ENCODE data around the gene AOPEP.
"Not testable (repeated sequence)": the region's sequence is repeated elsewhere in the genome, so short reads cannot be mapped to it uniquely, and the experiment has no call there.

AOPEP gene

DNA sequence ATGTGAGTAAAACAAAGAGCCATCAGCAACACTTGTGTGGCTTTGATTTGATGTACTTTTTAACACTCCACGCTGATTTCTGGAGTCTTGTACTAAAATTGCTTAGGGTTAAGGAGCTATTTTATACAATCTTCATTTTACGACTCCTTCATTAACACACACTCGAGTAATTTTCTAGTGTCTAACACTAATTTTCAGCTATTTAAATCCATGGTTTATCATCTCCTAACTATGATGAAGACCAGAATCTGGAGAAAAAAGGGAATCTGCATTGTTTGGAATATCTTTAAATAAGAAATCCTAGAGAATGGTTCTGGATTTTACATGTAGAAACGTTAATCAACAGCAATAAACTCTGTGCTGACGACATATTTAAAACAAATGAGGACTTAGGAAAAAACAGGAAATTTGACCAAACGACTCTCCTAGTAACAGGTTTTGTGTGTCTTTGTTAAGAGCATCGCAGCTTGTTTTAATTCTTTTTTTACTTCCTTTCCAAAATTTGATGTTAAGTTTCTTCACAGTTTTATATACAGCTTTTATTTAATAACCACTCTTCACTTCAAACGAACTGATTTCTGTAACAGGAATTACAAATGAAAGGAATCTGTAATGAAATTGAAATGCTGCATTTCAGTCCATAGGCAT, 138.5 kb downstream of the AOPEP start:
- H3K4me3 ChIP-seq (ENCODE audit: low read depth, low read length), result no peak overlapping the region

DNA sequence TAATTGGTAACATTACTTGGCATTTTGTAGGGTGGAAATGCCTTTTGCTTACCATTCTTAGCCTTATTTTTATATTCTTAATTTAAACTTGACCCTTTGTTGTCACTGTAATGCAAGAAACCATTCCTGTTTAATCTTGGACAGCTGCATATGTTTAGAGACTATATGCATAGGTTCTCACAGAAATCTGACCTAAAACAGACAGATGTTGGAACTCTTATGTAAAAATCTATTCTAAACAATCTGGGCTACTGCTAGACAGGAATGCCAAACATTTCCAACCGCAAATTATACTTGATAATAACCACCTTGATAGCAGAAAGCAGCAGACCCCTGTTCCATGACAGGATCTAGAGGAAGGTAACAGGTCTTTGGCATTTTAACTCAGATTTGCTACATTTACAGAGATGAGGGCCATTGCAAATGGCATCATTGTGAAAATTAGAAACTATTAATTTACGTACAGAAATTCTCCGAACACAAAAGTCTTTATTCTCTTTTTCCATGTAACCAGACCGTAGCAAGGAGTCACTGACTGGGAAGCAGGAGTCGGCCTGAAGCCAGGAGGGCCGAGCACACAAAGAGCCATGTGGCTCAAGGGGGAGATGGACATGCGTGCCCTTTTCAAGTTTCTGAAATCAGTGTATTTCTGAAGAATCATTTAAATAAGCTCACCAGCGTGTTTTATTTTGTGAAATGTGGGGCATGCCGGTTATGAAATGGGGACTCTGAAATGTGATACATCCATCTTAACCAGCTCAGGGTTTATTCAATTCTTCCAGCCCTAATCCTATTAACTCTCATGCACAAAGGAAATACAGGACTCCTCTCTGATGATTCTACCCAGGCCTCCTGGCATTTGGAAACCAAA, 139.3 kb downstream of the AOPEP start:
- no peak overlapping the region for H3K4me3 ChIP-seq (ENCODE audit: low read depth, low read length)

DNA sequence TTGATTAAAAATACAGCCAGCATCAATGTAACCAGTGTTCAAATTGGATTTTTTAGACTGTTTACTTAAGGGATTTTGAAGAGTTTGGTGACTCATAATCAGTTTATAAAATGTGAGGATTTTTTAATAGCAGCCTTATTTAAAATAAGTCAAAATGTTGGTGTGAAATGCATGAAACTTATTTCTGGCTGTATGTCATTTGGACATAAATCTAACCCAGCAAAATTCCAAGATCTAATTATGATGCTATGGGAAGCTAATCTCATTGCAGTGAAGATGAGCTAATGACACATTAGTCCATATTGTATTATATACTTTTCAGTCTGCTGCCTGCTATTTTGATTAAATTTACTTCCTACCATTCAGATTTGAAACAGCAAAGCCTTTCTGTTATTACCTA, 140.3 kb downstream of the AOPEP start:
- no peak overlapping the region for H3K4me3 ChIP-seq (ENCODE audit: low read depth, low read length)

DNA sequence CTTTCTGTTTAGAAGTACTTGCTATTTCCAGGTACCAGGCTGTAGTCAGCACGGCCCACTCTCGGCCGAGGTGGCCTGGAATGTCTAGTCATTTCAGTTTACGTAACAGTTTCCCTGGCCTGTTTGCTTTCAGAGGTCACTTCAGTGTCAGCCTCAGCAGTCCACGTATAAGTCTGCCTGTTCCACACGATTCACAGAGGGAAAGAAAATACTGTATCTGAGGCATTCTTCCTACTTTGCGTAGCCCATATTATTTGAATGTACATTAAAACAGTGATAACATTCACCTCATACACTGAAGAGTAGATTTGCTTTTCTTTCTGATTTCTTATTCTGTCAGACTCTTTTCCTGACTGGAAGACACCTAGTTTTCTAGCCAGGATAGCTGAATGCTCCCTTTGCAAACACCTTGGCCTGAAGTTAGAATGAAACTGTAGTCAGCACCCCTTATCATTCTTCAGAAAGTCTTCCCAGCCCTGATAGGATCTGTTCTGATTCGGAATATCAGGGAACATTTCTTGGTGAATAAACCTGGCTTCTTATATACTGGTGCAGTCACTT, 140.9 kb downstream of the AOPEP start:
- no peak overlapping the region for H3K4me3 ChIP-seq (ENCODE audit: low read depth, low read length)

DNA sequence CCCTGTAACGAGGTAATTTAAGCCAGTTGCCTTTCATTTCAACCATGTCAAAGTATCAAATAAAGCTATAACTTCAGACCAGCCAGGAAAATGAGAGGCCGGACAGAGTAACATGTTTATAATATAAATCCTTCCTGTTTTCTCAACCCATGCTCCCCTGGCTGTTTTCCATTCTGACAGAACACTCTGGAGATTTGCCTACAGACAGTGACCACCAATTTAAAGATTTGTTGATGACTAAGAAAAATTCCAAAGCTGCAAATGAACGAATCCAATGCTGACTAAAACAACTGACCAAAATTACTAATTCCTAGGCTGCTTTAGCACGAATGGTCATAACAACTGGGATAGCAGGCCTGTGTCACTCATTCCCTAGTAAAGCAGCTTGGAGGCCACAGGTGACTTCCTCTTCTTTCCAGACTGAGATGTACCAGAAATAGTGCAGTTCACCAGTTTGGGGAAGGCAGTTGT, 141.4 kb downstream of the AOPEP start:
- no peak overlapping the region for H3K4me3 ChIP-seq (ENCODE audit: low read depth, low read length)

DNA sequence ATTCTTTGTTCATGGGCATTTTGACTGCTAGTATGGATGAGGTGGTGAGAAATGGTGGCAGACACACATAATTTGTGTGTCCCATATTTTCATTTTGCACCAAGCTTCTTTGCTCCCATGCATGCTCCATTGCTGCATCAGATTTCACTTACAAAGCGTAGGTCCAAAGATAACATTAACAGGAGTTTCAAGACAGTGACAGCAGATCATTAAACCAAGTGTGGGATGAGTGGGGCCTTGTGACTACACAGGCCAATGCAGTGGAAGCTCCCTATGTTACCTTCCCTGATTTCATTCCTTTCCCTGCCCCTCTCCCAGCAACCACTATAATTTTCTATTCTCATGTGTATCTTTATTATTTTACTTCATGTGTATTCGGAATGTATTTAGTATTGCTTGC, 142.0 kb downstream of the AOPEP start:
- H3K4me3 ChIP-seq (ENCODE audit: low read depth, low read length), result no peak overlapping the region

DNA sequence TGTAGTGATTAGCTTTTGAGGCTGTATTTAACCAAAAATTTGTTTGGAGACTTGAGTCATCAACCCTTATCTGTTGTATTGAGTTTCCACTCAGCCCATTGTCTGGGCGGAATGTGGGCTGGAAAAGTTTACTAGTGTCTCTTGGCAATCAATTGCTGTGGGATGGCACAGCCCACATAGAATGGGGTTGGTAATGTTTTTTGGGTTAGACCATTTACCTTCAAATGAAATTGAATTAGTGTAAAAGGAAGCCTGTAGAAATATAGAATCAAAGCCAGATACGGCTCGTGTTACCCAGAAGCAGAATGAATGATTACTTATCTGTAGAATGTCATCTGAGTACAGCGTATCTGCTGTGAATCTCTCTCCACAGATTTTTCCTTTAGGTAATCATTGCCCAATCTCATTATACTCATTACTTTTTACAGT, 142.9 kb downstream of the AOPEP start:
- H3K4me3 ChIP-seq (ENCODE audit: low read depth, low read length), result no peak overlapping the region

DNA sequence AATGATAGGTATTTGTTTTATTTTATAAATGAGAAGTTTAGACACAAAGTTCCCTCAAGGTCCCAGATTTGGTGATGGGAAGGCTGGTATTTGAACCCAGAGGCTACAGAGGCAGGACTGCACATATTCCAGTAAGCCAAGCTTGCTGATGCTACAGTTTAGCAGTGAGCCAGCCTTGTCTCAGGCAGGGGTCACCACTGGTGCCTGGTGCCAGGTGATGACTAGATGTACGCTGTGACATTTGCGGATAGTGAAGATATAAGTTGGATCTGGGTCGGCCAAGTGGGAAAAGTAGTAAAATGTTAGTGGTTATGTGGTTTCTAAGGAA, 143.9 kb downstream of the AOPEP start:
- H3K4me3 ChIP-seq (ENCODE audit: low read depth, low read length), result no peak overlapping the region

DNA sequence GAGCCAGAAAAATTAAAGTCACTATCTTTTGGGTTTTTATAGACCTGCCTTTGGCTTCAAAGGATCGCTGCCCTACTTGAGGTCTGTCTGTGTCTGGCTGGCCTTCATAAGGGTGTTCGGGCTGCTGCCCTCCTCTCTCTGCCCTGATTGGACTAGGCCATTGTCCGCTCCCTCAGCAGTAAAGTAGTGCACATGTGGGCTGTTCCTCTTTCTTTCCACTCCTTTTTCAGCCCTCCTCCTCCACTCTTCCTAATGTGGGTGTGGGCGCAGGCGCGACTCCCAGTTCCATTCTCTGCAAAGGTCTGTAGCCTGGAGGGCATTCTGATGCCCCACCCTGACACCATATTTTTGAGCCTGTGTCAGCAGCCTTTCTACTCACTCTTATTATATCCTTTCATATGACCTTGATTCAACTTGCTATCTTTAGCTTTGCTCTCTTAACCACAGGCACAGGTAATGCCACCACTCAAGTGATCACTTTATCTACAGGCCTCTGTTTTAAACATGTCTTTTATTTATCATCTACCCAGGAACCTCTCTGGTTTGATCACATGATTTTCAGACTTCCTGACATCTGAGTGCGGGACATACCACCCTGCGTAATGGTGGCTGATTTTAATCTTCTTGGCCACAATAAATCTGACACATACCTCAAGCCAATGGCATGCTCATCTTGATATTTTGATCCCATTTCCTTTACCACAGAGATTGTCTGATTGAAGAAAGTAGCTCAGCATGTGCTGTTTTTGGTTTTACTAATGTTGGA, 144.5 kb downstream of the AOPEP start:
- no peak overlapping the region for H3K4me3 ChIP-seq (ENCODE audit: low read depth, low read length)

DNA sequence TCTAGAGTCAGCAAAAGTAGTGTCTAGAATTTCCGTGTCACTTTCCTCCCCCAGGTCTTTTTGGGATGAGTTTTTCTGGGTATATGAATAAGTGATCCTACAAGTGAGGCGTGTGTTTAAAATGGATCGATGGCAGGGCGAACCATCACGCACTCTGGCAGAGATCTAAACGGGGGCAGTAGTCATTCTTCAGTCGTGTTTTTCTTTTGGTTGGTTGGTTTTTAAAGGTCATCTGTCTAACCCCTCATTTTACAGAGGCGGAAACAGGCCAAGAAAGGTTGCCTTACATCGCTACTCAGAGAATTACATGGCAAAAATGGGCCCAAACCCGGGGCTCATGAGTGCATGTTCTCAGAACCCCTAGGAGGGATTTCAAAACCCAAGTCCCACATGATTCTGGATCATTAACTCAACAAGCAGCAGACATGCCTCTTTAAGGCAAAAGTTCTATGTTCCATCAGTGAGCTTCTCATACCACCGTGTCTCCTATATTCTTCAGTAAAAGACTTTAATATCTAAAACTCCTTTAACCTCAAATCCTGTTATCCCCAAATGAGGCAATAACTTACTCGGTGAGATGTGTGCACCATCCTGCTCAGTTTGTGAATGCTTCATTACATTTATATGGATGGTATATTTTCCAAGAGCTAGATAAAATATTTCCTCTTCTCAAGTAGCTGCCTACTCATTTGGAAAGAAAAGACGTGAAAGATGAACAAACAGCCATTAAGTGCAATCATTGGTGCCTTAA, 145.8 kb downstream of the AOPEP start:
- H3K4me3 ChIP-seq (ENCODE audit: low read depth, low read length), result no peak overlapping the region

DNA sequence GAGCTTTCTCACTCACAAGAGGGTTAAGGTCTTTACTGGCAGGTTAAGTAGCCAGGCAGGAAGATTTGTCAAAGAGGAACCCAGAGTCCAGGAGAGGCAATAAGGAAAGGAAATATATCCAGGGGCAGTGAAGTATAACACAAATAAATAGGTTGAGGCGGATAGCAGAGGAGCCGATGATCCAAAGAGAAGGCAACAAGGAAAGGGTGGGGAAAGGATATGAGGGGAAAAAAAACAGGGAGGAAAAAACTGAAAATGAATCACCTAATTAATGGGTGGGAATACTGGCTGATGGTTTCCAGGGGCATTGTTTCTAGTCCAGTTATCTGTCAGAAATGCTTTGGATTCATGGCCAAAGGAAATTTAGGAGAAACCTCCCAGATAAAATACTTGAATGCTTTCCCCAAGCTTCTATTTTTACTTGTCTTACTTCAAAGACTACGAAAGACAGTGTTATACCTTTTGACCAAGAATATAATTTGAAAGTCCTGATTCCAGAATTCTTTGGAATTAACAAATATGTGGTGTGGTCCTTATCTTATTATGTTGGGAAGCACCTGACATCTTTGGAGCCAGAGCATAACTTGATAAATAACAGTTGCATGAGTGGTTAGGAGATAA, 146.5 kb downstream of the AOPEP start:
- no peak overlapping the region for H3K4me3 ChIP-seq (ENCODE audit: low read depth, low read length)

DNA sequence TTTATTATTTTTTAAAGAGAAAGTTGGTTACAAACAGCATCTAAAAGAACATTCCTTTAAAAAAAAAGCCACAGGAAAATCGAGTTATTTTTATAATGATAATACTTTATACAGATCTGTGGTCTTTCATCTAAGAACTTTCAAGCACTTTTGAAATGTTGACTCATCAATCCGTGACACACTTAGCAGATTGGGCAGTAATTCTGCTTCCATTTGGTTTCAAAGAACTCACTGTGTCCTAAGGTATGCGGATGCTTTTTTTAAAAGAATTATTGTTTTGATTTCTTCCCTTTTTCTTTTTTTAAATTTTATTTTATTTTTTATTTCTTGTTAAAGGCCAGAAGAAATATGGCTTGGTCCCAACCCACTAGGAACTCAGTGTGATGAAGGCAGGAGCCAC, 147.8 kb downstream of the AOPEP start:
- no peak overlapping the region for H3K4me3 ChIP-seq (ENCODE audit: low read depth, low read length)

DNA sequence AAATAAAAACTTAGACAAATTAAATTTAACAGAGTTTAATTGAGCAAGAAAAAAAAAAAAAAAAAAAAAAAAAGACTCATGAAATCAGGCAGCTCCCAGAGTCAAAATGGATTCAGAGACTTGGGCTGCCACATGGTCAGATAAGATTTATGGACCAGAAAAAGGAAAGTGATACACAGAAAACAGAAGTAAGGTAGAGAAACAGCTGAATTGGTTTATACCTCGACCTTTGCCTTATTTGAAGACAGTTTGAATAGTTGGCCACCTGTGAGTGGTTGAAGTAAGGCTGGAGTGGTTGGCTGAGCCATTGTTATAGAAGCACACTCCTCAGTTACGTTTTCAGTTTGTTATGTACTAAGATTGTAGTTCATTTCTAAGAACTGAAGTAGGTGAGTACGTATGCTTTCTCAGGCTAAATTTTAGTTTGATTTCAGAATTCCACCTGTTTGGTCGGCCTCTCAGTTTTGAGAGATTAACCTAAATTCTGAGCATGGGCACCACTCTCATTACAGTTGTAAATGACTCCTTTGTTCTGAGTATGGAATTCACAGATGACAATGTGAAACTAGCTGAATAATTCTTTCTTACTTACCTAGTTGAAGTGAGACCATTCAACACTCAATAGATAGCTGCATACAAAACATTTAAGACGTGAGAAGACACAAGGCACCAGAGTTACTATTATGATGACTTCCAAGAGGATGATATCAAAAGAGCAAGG, 149.0 kb downstream of the AOPEP start:
- no peak overlapping the region for H3K4me3 ChIP-seq (ENCODE audit: low read depth, low read length)

DNA sequence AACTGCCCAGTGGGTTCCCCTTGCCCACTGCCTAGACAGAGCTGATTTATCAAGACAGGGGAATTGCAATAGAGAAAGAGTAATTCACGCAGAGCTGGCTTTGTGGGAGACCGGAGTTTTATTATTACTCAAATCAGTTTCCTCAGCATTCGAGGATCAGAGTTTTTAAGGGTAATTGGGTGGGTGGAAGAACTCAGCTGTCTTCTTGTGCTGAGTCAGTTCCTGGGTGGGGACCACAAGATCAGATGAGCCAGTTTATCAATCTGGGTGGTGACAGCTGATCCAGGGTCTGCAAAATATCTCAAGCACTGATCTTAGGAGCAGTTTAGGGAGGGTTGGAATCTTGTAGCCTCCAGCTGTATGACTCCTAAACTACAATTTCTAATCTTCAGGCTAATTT, 152.3 kb downstream of the AOPEP start:
- H3K4me3 ChIP-seq (ENCODE audit: low read depth, low read length), result not testable (repeated sequence)

DNA sequence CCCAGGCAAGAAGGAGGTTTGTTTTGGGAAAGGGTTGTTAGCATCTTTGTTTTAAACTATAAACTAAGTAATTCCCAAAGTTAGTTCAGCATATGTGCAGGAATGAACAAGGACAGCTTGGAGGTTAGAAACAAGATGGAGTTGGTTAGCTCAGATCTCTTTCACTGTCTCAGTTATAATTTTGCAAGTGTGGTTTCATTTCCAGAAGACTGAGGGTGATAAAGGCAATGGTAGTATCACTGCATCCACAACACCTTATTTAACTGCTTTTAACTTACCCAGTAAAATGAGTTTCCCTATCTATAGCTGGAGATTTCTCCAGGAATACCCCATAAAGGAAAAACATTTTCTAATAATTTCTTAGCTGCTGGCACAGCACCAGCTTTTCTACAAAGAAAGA, 152.7 kb downstream of the AOPEP start:
- H3K4me3 ChIP-seq (ENCODE audit: low read depth, low read length), result no peak overlapping the region

DNA sequence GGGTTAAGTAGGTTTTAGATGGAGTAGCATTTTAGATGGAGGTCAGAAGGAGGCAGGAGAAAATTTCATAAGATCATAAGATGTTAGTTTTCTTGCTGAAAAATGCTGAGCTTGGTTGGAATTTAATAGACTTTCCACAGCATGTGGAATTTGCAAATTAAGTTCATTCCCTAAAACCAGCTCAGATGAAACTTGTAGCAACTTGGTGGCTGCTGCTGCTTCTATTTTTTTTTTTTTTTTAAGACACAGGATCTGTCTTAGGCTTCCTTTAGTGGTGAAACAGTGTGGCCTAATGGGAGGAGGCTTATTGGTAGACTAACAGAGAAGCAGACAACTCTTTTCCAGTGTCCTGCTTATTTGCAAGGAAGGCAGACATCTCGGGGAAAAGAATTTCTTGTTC, 154.5 kb downstream of the AOPEP start:
- no peak overlapping the region for H3K4me3 ChIP-seq (ENCODE audit: low read depth, low read length)

DNA sequence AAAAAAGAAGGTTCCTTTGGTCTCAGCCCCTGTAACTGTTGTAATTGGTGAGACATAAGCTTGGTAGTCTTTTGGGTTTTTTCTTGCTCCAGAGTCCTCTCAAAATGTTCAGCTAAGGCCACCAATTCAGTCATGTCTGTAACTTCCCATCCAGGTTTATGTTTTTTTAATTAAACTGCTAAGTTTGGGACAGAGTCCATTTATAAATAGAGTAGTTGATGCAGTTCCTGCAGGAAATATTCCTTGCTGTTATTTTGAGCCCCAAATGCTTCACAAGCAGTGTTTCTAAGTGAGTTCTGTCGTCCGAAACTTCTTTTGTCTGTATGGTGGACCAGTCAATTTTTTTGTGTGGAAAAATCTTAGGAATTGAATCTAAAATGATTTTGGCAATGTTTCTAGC, 155.0 kb downstream of the AOPEP start:
- H3K4me3 ChIP-seq (ENCODE audit: low read depth, low read length), result no peak overlapping the region

DNA sequence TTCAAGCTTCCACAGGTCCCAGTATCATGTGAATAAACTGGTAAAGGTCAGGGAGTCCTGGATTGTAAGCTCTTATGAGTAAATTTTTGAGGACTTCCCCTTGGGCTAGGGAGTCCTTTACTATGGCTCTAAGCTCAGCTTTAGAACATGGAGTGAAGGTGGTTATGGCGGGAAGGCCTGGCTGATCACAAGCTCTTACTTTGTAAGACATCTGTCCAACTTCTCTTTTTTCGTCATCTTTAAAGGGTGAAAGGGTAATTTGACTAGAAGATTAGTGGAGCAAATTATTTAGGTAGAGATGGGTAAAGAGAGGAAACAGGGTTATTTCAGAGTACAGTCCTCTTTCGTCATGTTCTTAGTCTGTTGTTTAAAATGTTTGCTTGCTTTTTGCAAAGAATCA, 155.4 kb downstream of the AOPEP start:
- H3K4me3 ChIP-seq (ENCODE audit: low read depth, low read length), result no peak overlapping the region

DNA sequence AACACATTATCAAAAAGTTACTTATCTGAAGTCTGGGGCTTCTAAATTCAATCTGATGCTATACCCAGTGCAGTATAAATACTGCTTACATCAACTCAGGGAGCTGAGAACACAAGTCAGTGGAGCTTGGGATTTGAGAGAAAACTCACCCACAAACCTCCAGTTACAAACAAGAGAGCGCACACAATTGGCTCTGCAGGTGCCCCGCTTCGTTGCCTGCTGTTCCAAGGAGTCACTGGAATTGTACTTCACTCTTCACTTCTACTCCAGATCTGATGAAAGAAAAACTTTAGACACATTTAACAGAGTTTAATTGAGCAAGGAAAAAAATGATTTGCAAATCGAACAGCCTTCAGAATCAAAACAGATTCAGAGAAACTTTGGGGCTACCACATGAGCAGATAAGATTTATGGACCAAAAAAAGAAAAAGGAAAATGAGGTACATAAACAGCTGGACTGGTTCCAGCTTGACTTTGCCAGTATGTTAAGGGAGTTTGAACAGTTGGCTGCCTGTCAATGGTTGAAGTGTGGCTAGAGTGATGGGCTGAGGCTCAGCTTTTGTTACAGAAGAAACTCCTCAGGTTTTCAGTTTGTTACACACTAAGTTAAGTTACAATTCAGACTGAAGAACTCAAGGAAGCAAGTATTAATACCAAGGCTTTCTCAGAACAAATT, 156.6 kb downstream of the AOPEP start:
- no peak overlapping the region for H3K4me3 ChIP-seq (ENCODE audit: low read depth, low read length)

Data from iPS-11a (cell line).